ENCODE measurements around the gene DHFR. TPM values are rescaled to one million over a fixed set of nuclear protein-coding genes. Genes with fewer than 3 reads are reported as not detected.
A peak's percentile ranks its signal among the peaks of the same experiment; 100 is the strongest.
"Not testable (repeated sequence)": the region's sequence is repeated elsewhere in the genome, so short reads cannot be mapped to it uniquely, and the experiment has no call there.

Gene DHFR
- total RNA-seq, 1 donor from 2014 or later = 8.4 TPM

GRCh38 chr5:80667384-80667783 is 12.6 kb upstream of the DHFR start:
- H3K27ac ChIP-seq (replicated peaks) = peak overlapping the region; percentile 20
- no peak for DNase-seq
- H3K4me1 ChIP-seq = peaks cover 24% of the 10 kb centered on the region

DNA sequence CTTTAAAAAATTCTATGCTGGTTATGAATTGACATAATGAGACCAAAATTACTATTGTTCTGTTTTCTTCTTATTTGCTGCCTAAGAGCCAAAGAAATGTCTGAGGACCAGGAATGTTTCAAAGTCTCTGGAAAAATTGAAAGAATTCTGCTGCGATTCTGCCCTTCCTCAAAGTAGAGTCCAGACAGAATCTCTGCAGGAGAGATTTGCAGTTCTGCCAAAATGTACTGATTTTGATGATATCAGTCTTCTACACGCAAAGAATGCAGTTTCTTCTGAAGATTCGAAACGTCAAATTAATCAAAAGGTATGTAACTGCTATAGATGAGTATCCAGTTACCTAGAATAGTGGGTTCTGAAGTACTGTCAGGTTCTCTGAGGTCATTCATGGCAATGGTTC is 10.3 kb upstream of the DHFR start:
- no peak overlapping the region for H3K4me3 ChIP-seq
- intact Hi-C loops (cut with micrococcal nuclease) = no loop called here
- no peak overlapping the region for H3K27ac ChIP-seq (replicated peaks)
- H3K9me3 ChIP-seq (replicated peaks) = no peaks in the 10 kb centered on the region
- peaks cover 48% of the 10 kb centered on the region for H3K36me3 ChIP-seq
- DNase-seq = no peak
- TF ChIP-seq, protein P1, sequence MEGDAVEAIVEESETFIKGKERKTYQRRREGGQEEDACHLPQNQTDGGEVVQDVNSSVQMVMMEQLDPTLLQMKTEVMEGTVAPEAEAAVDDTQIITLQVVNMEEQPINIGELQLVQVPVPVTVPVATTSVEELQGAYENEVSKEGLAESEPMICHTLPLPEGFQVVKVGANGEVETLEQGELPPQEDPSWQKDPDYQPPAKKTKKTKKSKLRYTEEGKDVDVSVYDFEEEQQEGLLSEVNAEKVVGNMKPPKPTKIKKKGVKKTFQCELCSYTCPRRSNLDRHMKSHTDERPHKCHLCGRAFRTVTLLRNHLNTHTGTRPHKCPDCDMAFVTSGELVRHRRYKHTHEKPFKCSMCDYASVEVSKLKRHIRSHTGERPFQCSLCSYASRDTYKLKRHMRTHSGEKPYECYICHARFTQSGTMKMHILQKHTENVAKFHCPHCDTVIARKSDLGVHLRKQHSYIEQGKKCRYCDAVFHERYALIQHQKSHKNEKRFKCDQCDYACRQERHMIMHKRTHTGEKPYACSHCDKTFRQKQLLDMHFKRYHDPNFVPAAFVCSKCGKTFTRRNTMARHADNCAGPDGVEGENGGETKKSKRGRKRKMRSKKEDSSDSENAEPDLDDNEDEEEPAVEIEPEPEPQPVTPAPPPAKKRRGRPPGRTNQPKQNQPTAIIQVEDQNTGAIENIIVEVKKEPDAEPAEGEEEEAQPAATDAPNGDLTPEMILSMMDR (IDR thresholded peaks at IDR 0.05; ENCODE audit: borderline replicate concordance) = no peak
- H3K4me1 ChIP-seq = peaks cover 24% of the 10 kb centered on the region
- no peaks in the 10 kb centered on the region for H3K27me3 ChIP-seq (ENCODE audit: low read depth)

More at GRCh38 chr5:80667384-80667783, 12.6 kb upstream of the DHFR start:
- peaks cover 38% of the 10 kb centered on the region for H3K36me3 ChIP-seq
- no peak overlapping the region for H3K4me3 ChIP-seq
- TF ChIP-seq, protein P1 (IDR thresholded peaks at IDR 0.05; ENCODE audit: borderline replicate concordance) = no peak
- H3K9me3 ChIP-seq (replicated peaks) = no peaks in the 10 kb centered on the region
- intact Hi-C loops (cut with micrococcal nuclease) = no loop called here
- H3K27me3 ChIP-seq (ENCODE audit: low read depth) = no peaks in the 10 kb centered on the region

- intact Hi-C loops (cut with micrococcal nuclease) = no loop called here
- TF ChIP-seq, protein P1 (IDR thresholded peaks at IDR 0.05; ENCODE audit: borderline replicate concordance) = no peak
- H3K4me1 ChIP-seq = no peaks in the 10 kb centered on the region
- H3K27ac ChIP-seq (replicated peaks) = no peak overlapping the region
- no peaks in the 10 kb centered on the region for H3K9me3 ChIP-seq (replicated peaks)
- H3K4me3 ChIP-seq = no peak overlapping the region
- peaks cover 72% of the 10 kb centered on the region for H3K36me3 ChIP-seq
- no peak for DNase-seq
- no peaks in the 10 kb centered on the region for H3K27me3 ChIP-seq (ENCODE audit: low read depth)
Observed at GRCh38 chr5:80662108-80662507, 7.3 kb upstream of the DHFR start.

DNA sequence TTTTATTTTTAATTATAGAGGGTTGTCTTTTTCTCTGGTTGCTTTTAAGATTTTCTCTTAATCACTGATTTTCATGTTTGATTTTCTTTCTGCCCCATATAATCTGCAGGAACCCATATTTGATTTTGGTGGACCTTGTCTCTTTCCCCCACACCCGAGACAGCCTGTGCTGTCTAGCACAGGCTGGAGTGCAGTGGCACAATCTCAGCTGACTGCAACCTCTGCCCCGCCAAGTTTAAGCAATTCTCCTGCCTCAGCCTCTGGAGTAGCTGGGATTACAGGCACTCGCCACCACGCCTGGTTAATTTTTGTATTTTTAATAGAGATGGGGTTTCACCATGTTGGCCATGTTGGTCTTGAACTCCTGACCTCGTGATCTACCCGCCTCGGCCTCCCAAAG is 5.9 kb upstream of the DHFR start:
- DNase-seq = not testable (repeated sequence)
- peaks cover 75% of the 10 kb centered on the region for H3K36me3 ChIP-seq

GRCh38 chr5:80659106-80659505 is 4.3 kb upstream of the DHFR start:
- peaks cover 70% of the 10 kb centered on the region for H3K36me3 ChIP-seq
- H3K9me3 ChIP-seq (replicated peaks) = no peaks in the 10 kb centered on the region
- intact Hi-C loops (cut with micrococcal nuclease) = no loop called here
- H3K27ac ChIP-seq (replicated peaks) = no peak overlapping the region
- no peak for DNase-seq
- H3K4me3 ChIP-seq = no peak overlapping the region
- H3K4me1 ChIP-seq = peaks cover 12% of the 10 kb centered on the region
- H3K27me3 ChIP-seq (ENCODE audit: low read depth) = no peaks in the 10 kb centered on the region
- TF ChIP-seq, protein P1 (IDR thresholded peaks at IDR 0.05; ENCODE audit: borderline replicate concordance) = no peak

More for the DNA sequence above, 5.9 kb upstream of the DHFR start:
- H3K27ac ChIP-seq (replicated peaks); H3K27me3 ChIP-seq (ENCODE audit: low read depth); H3K4me1 ChIP-seq; intact Hi-C loops (cut with micrococcal nuclease); H3K4me3 ChIP-seq; H3K9me3 ChIP-seq (replicated peaks): not testable (repeated sequence)

- H3K4me3 ChIP-seq = no peak overlapping the region
- H3K27me3 ChIP-seq (ENCODE audit: low read depth) = no peaks in the 10 kb centered on the region
- TF ChIP-seq, protein P1 (IDR thresholded peaks at IDR 0.05; ENCODE audit: borderline replicate concordance) = no peak
- no peaks in the 10 kb centered on the region for H3K9me3 ChIP-seq (replicated peaks)
- H3K27ac ChIP-seq (replicated peaks) = no peak overlapping the region
- no peak for DNase-seq
- peaks cover 23% of the 10 kb centered on the region for H3K4me1 ChIP-seq
- intact Hi-C loops (cut with micrococcal nuclease) = no loop called here
- peaks cover 52% of the 10 kb centered on the region for H3K36me3 ChIP-seq
Observed at GRCh38 chr5:80656425-80656824, 1.6 kb upstream of the DHFR start.

All from left ventricle myocardium inferior (tissue), 1 donor.